Measurements from ENCODE around the gene MOBP.
A peak's percentile ranks its signal among the peaks of the same experiment; 100 is the strongest.

MOBP gene

GRCh38 chr3:39541442-39541841 lies 74.0 kb downstream of the MOBP start:
- no peak for DNase-seq (ENCODE audit: low spot score)

- peak; percentile 28 for DNase-seq (ENCODE audit: low spot score)
Measured at GRCh38 chr3:39541917-39542329, 74.4 kb downstream of the MOBP start.

GRCh38 chr3:39542588-39542988 lies 75.1 kb downstream of the MOBP start:
- DNase-seq (ENCODE audit: low spot score), result no peak

- DNase-seq (ENCODE audit: low spot score), result no peak
Measured at GRCh38 chr3:39548282-39548681, 80.8 kb downstream of the MOBP start.

GRCh38 chr3:39550354-39551051 lies 83.0 kb downstream of the MOBP start:
- no peak for DNase-seq (ENCODE audit: low spot score)

Data from LoVo (cell line).